ENCODE data around the gene TUBD1. TPM values are rescaled to one million over a fixed set of nuclear protein-coding genes. Genes with fewer than 3 reads are reported as not detected.

The TUBD1 gene
- total and polyA plus RNA-seq, 12 donors: 4.0 to 10.4 (median 6.6) TPM

DNA sequence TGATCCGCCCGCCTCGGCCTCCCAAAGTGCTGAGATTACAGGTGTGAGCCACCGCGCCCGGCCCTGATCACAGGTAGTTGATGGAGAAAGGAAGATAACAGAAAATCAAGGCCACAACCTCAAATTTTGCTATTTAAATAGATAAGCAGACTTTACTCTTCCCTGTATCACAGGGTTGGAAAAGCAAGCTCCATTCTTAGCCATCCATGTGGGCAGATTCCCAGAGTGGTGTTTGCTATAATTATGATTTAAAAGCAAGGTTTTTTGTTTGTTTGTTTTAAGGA is 44.4 kb downstream of the TUBD1 start:
- WGBS, 2 donors: 96 to 98% methylated on average over 6 of the region's 6 CpGs
- TF ChIP-seq, protein P1, sequence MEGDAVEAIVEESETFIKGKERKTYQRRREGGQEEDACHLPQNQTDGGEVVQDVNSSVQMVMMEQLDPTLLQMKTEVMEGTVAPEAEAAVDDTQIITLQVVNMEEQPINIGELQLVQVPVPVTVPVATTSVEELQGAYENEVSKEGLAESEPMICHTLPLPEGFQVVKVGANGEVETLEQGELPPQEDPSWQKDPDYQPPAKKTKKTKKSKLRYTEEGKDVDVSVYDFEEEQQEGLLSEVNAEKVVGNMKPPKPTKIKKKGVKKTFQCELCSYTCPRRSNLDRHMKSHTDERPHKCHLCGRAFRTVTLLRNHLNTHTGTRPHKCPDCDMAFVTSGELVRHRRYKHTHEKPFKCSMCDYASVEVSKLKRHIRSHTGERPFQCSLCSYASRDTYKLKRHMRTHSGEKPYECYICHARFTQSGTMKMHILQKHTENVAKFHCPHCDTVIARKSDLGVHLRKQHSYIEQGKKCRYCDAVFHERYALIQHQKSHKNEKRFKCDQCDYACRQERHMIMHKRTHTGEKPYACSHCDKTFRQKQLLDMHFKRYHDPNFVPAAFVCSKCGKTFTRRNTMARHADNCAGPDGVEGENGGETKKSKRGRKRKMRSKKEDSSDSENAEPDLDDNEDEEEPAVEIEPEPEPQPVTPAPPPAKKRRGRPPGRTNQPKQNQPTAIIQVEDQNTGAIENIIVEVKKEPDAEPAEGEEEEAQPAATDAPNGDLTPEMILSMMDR (IDR thresholded peaks at IDR 0.05): no peak
- Histone ChIP-seq H3K9me3 (no peaks in the 10 kb centered on the region), H3K27ac (peak overlapping the region in 1 of 10 donors; percentile 97), H3K36me3 (no peaks in the 10 kb centered on the region), H3K27me3 (no peaks in the 10 kb centered on the region), H3K4me3 (no peak overlapping the region), H3K4me1 (peaks cover 0 to 89% (median 47%) of the 10 kb centered on the region in 9 donors)
- no peak for DNase-seq
- ATAC-seq: no peak
- intact Hi-C loops (cut with DNase I): loop anchor here in 2 of 10 donors (5.0 to 10.0 kb wide), 2 partner anchors 91 to 214 kb away; no protein-coding TSS in a partner anchor

DNA sequence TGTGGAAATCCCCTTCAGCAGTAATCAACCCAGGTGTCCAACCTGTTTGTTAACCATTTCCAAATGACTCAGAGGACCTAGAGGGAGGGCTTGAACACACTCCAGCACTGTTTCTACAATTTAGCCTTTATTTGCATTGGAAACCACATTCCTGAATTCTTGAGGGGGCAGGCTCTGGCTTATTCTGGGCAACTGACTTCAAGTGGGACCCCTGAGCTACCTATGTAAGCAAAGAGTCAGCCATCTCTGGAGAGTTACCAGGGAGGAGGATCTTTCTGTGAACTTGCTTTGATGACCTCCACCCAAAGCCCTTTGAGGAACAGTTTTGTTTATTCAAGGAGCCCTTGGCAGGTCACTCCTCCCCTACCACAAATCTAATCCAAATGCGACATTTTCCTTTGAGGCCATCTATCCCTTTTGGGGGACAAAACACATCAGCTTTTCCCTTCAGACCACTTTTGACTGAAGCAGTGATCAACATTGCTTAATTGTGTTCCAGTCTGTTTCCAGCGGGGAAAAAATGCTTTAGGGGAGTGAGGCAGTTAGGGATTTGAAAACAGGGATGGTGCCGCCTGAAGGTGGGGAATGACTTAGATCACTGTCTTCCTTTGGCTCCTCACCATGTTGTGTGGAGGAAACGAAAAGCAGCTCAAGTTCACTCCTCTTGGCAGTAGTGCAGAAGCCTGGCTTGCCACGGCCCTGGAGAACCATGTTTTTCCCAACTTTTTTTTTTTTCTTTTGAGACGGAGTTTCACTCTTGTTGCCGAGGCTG is 46.2 kb downstream of the TUBD1 start:
- 33 to 53% methylated on average over 7 of the region's 7 CpGs for WGBS, 2 donors
- intact Hi-C loops (cut with DNase I): loop anchor here in 2 of 10 donors (5.0 to 10.0 kb wide), 2 partner anchors 89 to 212 kb away; no protein-coding TSS in a partner anchor
- Histone ChIP-seq H3K4me1 (peaks cover 0 to 87% (median 36%) of the 10 kb centered on the region in 9 donors), H3K9me3 (no peaks in the 10 kb centered on the region), H3K27me3 (no peaks in the 10 kb centered on the region), H3K27ac (peak overlapping the region; percentile 47 to 97 (median 71)), H3K4me3 (peak overlapping the region in 2 of 10 donors; percentile 14 to 15), H3K36me3 (peaks cover 0 to 12% (median 0%) of the 10 kb centered on the region in 9 donors)
- ATAC-seq (peak in 7 of 8 donors; percentile 14 to 53 (median 26)), DNase-seq (no peak)
- TF ChIP-seq, protein P1 (IDR thresholded peaks at IDR 0.05): no peak

DNA sequence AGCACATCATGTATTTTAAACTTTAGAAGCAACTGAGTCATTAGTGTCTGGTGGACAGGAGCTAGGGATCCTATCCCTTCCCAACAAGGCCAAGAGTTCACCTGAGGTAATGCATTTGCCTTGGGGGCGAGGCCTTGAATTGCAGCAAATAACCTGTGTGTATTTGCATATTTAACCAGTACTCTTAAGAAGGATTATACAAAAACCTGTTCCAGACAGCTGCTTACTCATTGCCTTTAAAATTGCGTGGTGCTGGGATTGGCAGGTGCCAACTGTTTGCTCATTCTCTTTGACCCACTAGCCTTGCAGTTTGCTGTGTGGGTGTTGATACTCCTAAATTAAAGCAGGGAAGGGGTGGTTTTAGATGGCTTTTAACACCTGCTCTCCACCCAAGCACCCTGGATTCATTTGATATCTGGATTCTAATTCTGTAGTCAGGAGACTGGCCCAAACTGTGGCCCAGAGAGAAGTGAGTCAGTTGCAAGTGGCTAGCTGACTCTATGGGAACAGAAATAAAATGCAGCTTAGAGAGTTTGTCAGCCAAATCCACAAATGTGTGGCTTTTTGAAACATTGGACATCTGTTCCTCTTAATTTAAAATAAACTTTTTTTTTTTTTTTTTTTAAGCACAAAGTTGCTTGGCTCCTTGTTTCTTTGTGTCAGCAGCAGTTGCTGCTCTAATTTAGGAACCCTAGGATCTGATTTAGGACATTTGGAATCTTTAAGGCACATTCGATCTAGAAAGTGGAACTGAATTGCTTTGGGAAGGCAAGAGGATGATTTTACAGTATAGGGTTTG is 46.9 kb downstream of the TUBD1 start:
- Histone ChIP-seq H3K9me3 (no peaks in the 10 kb centered on the region), H3K4me1 (peaks cover 0 to 81% (median 36%) of the 10 kb centered on the region in 9 donors), H3K27ac (peak overlapping the region; percentile 47 to 97 (median 71)), H3K27me3 (no peaks in the 10 kb centered on the region), H3K36me3 (peaks cover 0 to 20% (median 0%) of the 10 kb centered on the region in 9 donors), H3K4me3 (peak overlapping the region in 1 of 10 donors; percentile 15)
- ATAC-seq (peak; percentile 29 to 53 (median 39)), DNase-seq (no peak)
- WGBS, 2 donors: 45 to 48% methylated on average over 3 of the region's 3 CpGs
- intact Hi-C loops (cut with DNase I): loop anchor here in 2 of 10 donors (5.0 to 10.0 kb wide), 2 partner anchors 88 to 211 kb away; no protein-coding TSS in a partner anchor
- TF ChIP-seq, protein P1 (IDR thresholded peaks at IDR 0.05): no peak

- Histone ChIP-seq H3K4me1 (peaks cover 0 to 79% (median 37%) of the 10 kb centered on the region in 9 donors), H3K27me3 (no peaks in the 10 kb centered on the region), H3K27ac (peak overlapping the region in 9 of 10 donors; percentile 54 to 97 (median 72)), H3K9me3 (no peaks in the 10 kb centered on the region), H3K36me3 (peaks cover 0 to 28% (median 3%) of the 10 kb centered on the region in 9 donors), H3K4me3 (no peak overlapping the region)
- intact Hi-C loops (cut with DNase I): loop anchor here in 2 of 10 donors (5.0 to 10.0 kb wide), 2 partner anchors 88 to 210 kb away; no protein-coding TSS in a partner anchor
- DNase-seq (no peak), ATAC-seq (no peak)
- WGBS, 2 donors: 83% methylated on average over 3 of the region's 3 CpGs
- TF ChIP-seq, protein P1 (IDR thresholded peaks at IDR 0.05): no peak
These were observed 47.7 kb downstream of the TUBD1 start for GRCh38 chr17:59844884-59845594.

Data from heart right ventricle (tissue), 16 donors.